RWPE1 (cell line): ENCODE measurements around the gene FBRSL1.

Experiments
- CTCF ChIA-PET: fragments of 350-600 bp; sonication (Branson Sonifier 250); formaldehyde crosslinking; extraction: SDS; loops from one replicate; lab custom pipeline; 2021; lab: Yijun Ruan, JAX
- POLR2A ChIA-PET: fragments of 400-600 bp; formaldehyde crosslinking; extraction: SDS; loops from one replicate; lab custom pipeline; 2020; ENCODE audit warnings: antibody characterized with exemption; ENCODE audit not compliant: low non-redundant PET; lab: Yijun Ruan, JAX
- DNase-seq: peaks from one replicate; pipeline ENCODE4 v3.0.0; 2012; ENCODE audit warnings: low spot score
- H3K27ac ChIP-seq: fragments of 450-650 bp; 2 replicates; pipeline ENCODE4 v1.5.1; 2017
- CTCF ChIP-seq: fragments of 450-650 bp; conservative IDR thresholded peaks from 2 replicates; pipeline ENCODE4 v1.5.1; 2017; ENCODE audit warnings: low read depth, mild to moderate bottlenecking

FBRSL1 gene

GRCh38 chr12:132513070-132513398, 23.1 kb downstream of the FBRSL1 start:
- H3K27ac ChIP-seq, result peak overlapping the region; percentile 74
- no peak for DNase-seq
- TF ChIP-seq CTCF, result no peak
- ChIA-PET CTCF (interaction anchor here (1.4 kb wide), 1 partner anchor 11 kb away, joined by 3 read pairs; no protein-coding TSS in a partner anchor), POLR2A (interaction anchor here (0.5 kb wide), 2 partner anchors 50 to 66 kb away, joined by 3 read pairs; no protein-coding TSS in a partner anchor)

- TF ChIP-seq CTCF, result no peak
- no peak for DNase-seq
- H3K27ac ChIP-seq, result peak overlapping the region; percentile 74
- ChIA-PET CTCF (interaction anchor here (1.4 kb wide), 1 partner anchor 10 kb away, joined by 3 read pairs; no protein-coding TSS in a partner anchor), POLR2A (interaction anchor here (0.5 kb wide), 1 partner anchor 50 kb away, joined by 3 read pairs; no protein-coding TSS in a partner anchor)
Observed at GRCh38 chr12:132513458-132514135, 23.6 kb downstream of the FBRSL1 start.

- DNase-seq, result no peak
- ChIA-PET CTCF (no interaction called here), POLR2A (no interaction called here)
- no peak for TF ChIP-seq CTCF
- peak overlapping the region; percentile 74 for H3K27ac ChIP-seq
Observed at GRCh38 chr12:132514216-132514820, 24.4 kb downstream of the FBRSL1 start.

- ChIA-PET POLR2A (no interaction called here), CTCF (no interaction called here)
- H3K27ac ChIP-seq, result peak overlapping the region; percentile 74; the same call in 1 of the 2 replicates
- TF ChIP-seq CTCF, result no peak
- no peak for DNase-seq
Observed at GRCh38 chr12:132514838-132515237, 24.9 kb downstream of the FBRSL1 start.

GRCh38 chr12:132516095-132517012, 26.4 kb downstream of the FBRSL1 start:
- ChIA-PET CTCF (interaction anchor here (0.9 to 1.9 kb wide), 2 partner anchors 44 to 102 kb away, joined by 4 to 7 read pairs; no protein-coding TSS in a partner anchor), POLR2A (interaction anchor here (0.7 kb wide), 1 partner anchor 64 kb away, joined by 4 read pairs; no protein-coding TSS in a partner anchor)
- no peak for TF ChIP-seq CTCF
- peak overlapping the region; percentile 74 for H3K27ac ChIP-seq
- peak; percentile 16 for DNase-seq
